GM19372 (cell line): ENCODE data around the gene DDX4.

ENCODE experiments used
- ATAC-seq: cut with Tn5 transposase; IDR thresholded peaks from one replicate; pipeline ENCODE4 v1.9.1; 2021; ENCODE audit warnings: mild to moderate bottlenecking, low read depth, moderate library complexity; ENCODE audit not compliant: unreplicated experiment

Gene DDX4

GRCh38 chr5:55860709-55861108 is 122.8 kb downstream of the DDX4 start:
- ATAC-seq, result no peak

DNA sequence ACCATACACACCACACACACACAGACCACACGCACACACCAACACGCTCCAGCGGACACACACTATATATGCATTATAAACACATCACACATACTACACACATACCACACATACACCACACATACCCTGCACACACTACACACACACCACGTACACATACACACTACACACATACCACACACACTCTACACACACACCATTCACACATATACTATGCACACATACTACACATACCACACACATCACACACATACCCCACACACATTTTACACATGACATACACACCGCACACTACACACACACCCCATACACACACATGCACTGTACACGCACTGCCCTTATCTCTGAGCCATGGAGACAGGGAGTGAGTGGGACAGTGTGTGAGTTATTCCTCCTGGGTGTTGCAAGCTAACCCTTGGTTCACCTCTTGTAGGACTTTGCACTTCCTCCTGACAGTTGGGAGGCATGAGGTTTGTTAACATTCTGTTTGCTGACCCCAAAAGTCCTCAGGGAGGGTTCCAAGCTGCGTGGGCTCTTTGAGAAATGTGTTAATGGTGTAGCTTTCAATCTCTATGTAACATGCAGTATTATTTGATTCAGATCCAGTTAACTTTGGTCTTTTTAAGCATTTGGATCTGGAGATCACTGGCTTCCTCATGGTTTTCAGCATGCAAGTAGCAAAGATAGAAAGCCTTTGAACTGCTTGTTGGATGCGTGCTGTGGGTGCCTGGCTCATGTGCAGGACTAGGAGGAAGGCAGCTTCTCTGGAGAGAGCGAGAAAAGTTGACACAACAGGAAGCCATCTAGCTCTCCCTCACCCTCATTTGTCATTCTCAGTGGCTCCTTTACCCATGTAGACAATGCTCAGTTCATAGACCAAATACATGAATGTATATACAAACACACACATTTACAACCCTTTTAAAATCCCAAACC is 127.0 kb downstream of the DDX4 start:
- ATAC-seq, result no peak

DNA sequence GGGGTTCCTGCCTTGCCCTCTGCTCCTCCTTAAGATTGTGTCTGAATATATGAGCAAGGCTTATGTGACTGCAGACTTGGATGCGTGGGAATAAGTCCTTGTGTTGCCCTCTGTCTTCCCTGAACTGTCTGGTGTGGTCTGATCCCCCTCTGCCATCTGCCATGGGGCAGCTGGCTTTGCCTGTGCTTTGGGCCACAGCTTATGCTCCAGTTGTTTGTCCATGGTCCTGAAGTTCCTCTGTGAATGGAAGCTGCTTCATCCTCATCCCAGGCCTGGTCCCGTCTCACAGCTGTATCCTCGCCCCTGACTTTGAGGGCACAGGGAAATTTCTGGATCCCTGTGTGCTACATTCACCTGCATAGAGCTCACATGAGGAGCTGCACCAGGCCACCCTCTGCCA is 128.0 kb downstream of the DDX4 start:
- ATAC-seq, result no peak

DNA sequence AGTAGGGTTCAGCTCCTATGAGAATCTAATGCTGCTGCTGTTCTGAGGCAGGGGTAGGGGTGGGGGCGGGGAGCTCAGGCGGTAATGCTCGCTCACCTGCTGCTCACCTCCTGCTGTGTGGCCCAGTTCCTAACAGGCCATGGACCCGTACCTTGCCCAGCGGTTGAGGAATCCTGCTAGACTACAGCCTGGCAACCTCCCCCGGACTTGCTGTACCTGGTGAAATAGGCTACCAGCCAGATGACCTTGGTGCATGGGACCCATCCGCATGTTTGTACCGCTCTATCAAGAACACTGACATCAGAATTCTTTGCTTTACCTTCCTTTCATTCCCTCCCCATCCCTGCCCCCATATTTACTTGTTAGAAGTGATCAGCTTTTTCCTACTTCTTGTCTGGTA is 128.6 kb downstream of the DDX4 start:
- ATAC-seq, result no peak
